GM18505 (cell line): Measurements from ENCODE around the gene INSYN1.
"Not testable (repeated sequence)": the region's sequence is repeated elsewhere in the genome, so short reads cannot be mapped to it uniquely, and the experiment has no call there.

ENCODE experiments used
- ATAC-seq: cut with Tn5 transposase; IDR thresholded peaks from one replicate; pipeline ENCODE4 v1.9.1; 2021; ENCODE audit not compliant: unreplicated experiment
- POLR2A ChIP-seq: IDR thresholded peaks from 4 replicates; pipeline ENCODE4 v1.6.1; 2011; ENCODE audit warnings: borderline replicate concordance; ENCODE audit not compliant: insufficient read depth, insufficient read length; ENCODE audit errors: extremely low read depth

INSYN1 gene

DNA sequence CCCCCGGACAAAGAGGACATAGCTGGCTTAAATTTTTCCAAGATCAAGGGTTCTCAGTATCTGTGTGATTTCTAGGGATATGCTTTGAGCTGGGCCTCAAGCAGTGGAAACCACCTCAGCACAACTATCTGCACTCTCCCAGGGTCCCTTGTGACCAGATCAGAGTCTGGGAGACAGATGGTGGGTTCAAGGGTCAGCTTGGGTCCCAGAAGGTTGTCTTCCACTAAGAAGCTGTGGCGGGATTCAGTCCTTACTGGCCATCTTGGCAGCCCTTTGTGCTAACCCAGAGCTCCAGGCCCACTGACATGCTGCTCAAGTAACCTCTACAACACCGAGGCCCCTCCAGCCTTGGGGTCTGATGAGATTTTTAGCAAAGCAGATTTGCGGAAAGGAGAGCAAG, 2.7 kb downstream of the INSYN1 start:
- ATAC-seq: no peak
- TF ChIP-seq POLR2A: no peak

- ATAC-seq: no peak
- TF ChIP-seq POLR2A: no peak
Observed at GRCh38 chr15:73749971-73750370, 3.2 kb downstream of the INSYN1 start.

DNA sequence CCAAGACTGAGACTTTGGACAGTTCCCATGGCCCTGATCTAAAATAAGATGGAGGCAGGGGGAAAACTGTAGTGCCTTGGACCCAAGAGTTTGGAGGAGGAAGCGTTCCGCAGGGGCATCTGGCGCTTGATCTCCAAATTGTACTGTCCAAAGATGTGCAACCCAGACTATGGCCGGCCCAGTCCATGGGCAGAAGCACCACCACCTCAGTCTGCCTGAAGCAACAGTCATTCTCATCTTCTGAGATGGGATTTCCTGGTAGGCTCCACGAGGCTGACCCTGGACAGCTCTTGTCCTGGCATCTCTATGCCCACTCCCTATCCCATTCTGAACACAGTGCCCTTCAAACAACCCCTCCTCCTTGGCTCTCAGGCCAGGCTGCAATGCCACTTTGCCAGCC, 3.6 kb downstream of the INSYN1 start:
- TF ChIP-seq POLR2A: no peak
- no peak for ATAC-seq

DNA sequence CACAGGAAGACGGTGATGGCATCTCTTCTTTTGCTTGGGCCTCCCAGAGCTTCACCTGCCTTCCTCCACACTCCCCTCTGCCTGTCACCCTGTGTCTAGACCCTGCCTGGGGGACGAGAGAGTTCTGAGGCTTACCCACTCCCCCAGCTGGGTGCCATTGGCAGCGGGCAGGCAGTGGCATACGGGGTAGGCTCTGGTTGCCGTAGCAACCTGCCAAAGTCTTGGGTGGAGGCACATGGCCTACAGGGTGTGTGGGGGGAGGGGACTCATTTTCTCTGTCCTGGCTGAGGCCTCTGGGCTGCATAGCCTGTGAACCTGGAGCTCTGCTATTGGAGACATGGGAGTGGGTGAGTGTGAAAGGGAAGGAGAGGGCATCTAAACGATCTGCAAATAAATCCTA, 4.4 kb downstream of the INSYN1 start:
- ATAC-seq: no peak
- TF ChIP-seq POLR2A: no peak

DNA sequence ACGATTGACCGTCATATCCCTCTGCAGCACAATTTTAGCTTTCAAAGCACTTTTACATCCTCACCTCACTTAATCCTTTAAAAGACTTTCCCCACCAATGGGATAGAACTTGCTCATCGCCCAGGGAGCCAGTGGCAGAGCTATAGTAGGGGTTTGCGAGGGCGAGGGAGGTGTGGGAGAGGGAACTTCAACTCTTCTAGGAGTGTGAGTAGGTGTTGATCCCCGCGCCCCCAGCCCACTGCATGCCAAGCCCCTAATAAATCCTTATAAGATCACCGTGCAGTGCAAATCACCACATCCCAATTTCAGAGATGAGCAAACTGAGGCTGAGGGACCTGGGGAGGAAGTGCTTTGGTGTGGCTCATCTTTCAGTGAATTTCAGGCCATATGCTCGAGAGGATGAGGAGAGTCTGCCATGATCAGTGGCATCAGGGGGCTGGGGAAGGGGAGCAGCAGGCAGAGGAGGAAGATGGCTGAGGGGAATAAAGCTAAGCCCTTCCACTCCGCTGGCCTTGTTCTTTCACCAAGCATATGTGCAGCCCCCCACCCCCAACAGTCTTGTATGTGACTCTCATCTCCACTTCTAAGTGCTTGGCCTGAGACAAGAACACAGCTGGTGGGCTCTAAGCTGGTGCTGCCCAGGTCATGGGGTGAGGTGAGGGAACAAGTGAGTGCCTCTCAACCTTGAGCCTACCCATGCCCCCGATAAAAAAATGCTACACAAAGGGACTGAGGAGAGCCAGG, 5.1 kb downstream of the INSYN1 start:
- no peak for ATAC-seq
- TF ChIP-seq POLR2A: no peak

DNA sequence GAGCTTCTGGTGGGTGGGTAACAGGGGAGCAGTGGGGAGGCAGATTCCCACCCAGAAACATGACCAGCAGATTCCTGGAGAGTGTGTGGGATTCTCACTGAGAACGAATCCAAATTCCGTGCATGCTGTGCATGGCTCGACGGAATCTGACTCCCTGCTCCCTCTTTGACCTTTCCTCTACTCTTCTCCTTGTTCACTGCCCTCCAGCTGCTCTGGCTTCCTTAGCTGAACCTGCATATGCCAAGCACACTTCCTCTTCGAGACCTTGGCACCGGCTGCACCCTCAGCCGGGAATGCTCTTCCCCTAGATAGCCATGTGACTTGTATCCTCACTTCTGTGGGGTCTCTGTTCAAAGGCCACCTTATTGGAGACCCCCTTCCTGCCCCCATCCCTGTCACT, 6.3 kb downstream of the INSYN1 start:
- ATAC-seq: no peak

DNA sequence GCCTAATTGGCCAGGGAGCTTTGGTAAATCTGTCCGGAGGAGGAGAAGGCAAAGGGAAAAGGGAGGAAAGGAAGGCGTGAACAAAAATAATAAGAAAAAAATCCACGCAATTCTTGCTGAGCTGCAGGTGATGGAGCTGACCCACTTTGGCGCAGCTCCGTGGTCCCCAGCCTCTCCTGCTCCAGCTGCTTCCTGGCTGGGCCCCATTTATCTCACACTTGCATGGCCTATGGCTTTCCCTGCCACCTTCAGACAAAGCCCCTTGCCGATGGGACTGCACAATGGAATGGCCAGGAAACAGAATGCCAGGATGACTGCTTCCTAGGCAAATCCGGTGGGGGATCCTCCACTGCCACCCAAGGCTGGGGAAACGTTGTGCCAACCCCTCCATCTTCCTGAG, 6.9 kb downstream of the INSYN1 start:
- TF ChIP-seq POLR2A: no peak
- no peak for ATAC-seq

More for the DNA sequence above, 6.3 kb downstream of the INSYN1 start:
- no peak for TF ChIP-seq POLR2A

DNA sequence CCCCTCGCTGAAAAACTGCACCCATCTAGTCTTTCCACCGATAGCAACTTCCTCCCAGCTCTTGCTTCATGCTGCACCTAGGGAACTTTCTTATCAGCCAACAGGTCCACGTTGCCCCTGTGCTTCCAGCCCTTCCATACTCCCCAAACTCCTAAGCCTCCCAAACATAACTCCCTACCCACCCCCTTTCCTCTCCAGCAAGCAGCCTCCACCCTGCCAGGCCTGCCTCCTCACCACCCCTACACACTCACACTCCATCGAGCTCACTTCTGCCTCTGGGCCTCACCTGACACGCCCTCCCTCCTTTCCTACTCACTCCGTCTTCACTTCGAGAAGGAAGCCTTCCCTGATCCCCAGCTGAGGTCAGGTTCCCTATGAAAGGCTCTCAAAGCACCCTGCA, 8.1 kb downstream of the INSYN1 start:
- ATAC-seq: no peak
- TF ChIP-seq POLR2A: no peak

DNA sequence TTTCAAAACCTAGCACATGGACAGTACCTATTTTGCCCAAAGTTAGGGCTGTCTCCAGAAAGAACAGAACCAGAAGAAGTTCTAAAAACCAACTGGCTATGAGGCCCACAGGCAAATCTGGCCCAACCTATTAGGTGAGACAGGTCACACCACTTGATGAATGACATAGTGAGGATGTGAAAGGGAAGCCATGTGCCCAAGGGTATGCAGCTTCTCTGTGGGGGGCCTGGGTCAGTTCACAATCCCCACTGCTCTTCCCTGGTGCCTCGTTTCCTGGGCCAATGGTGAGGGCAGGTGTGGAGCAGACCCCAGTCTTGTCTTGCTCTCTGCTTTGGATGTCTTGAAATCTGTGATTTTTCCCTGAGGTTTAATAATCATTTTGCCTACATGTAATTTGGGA, 8.9 kb downstream of the INSYN1 start:
- no peak for ATAC-seq
- TF ChIP-seq POLR2A: no peak

DNA sequence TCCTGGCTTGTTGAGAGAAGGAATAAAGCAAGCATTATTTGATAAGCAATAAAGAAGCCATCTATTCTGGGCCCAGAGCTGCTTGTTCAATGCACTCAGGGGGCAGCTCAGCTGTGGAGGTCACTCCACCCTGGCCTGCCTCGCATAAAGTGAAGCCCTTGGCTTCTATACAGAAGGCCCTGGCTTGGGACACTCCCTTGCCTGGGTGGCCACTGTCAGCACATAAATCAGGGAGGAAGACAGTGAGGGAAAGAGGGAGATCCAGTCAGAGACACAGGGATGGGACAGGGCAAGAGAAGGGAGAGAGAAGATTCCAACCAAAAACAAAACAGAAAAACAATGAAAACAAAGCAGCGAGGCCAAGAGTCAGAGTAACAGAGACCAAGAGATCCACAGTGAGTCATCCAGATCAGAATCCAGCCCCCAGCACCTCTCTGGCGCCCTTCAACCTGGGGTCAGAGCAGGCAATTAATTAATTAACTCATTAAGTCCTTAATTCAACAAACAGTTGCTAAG, 11.8 kb downstream of the INSYN1 start:
- TF ChIP-seq POLR2A: no peak
- no peak for ATAC-seq

DNA sequence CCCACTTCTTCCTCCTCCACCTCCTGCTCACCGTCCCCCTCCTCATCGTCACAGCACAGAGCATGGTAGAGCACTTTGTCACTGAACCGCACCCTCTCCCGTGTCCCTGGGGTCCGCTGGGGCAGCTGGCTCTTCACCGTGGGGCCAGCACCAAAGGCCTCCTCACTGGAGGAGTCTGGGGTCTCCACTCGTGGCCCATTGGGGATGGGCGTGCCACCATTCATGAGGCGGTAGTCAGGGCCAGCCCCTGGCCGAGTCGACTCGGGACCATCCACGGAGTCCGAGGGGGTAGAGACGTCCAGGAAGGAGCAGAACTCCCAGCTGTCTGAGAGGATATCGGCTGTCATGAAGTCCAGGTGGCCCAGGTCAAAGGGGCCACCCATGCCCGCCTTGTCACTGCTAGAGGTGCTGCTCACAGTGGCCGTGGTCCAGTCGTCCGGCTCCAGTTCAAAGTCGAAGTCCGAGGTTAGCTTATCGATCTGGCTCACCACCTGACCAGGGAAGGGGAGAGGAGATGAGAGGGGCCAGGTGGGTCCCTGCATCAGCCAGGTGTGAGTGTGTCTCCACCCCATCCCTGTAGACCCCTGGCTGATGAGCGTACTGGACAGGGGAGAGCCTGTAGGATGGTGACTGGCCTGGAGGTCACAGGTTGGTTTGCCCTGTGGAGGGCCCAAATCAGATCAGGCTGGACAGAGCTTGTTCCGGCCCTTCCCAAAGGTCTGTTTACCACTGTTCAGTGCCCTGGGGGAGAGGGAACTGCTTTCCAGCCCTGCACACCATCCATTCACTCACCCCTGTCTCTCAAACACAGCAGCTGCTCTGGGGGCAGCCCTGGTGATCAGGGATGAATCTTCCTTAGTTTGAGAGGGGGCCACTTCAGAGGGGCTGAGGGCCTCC, 12.8 kb downstream of the INSYN1 start:
- no peak for ATAC-seq
- TF ChIP-seq POLR2A: no peak

DNA sequence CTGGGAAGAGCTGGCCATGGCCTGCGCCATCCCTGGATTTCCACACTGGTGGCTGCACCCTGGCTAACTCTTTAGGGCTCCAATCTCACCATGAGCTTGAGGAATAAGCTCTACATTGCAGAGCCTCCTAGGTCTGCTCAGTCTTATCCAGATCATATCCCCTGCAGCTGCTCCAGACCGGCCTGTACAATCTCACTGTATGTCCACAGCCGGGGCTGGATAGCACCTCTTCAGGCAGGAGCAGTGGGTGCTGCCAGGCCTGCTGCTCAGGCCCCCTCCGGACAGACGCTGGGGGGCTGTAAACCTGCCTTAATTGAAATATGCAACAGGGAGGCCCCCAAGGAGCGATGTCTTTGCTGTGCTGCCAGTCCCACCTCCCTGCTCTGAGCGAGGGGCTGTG, 15.6 kb downstream of the INSYN1 start:
- TF ChIP-seq POLR2A: no peak
- no peak for ATAC-seq

- TF ChIP-seq POLR2A: no peak
- ATAC-seq: no peak
Observed at GRCh38 chr15:73732930-73733329, 20.2 kb downstream of the INSYN1 start.

DNA sequence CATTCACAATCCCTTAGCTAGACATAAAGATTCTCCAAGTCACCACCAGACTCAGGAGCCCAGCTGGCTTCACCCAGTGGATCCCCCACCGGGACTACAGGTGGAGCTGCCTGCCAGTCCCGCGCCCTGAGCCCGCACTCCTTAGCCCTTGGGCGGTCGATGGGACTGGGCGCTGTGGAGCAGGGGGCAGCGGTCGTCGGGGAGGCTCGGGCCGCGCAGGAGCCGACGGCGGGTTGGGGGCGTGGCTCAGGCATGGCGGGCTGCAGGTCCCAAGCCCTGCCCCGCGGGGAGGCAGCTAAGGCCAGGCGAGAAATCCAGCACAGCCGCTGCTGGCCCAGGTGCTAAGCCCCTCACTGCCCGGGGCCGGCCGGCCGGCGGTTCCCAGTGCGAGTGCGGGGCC, 21.1 kb downstream of the INSYN1 start:
- ATAC-seq: not testable (repeated sequence)

DNA sequence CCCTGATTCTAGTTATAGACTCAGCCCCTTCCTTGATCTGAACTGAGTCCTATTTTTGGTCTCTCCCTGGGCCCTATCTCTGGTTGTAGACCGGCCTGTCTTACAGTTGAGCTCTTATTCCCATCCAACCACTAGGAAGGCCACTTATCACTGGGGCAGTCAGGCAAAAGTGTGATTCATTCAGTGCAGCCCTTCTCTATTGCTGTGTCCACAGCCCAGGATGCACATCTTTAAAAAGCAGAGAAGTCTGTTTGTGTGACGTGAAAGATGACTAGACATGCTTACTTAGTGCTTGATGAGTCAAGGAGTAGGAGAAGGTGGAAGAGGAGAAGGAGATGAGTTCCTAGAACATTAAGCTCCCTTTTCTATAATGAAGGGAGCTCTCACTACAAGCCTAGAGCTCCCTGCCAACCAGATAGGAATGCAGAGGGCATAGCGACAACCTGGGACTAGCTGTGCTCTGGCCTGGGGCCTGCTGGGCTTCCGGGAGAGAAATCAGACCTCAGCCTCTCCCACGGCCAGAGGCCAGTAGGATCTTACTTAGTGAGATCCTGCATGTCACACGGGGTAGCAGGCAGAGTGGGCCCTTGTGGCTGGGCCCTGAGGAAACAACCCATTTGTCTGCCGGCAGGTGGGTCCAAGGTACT, 25.7 kb downstream of the INSYN1 start:
- TF ChIP-seq POLR2A: no peak
- no peak for ATAC-seq
